GM21717 (cell line): Measurements from ENCODE around the gene TAS1R3.

ENCODE experiments used
- ATAC-seq: cut with Tn5 transposase; IDR thresholded peaks from one replicate; pipeline ENCODE4 v1.9.1; 2021; ENCODE audit warnings: mild to moderate bottlenecking, moderate library complexity; ENCODE audit not compliant: unreplicated experiment

The TAS1R3 gene

DNA sequence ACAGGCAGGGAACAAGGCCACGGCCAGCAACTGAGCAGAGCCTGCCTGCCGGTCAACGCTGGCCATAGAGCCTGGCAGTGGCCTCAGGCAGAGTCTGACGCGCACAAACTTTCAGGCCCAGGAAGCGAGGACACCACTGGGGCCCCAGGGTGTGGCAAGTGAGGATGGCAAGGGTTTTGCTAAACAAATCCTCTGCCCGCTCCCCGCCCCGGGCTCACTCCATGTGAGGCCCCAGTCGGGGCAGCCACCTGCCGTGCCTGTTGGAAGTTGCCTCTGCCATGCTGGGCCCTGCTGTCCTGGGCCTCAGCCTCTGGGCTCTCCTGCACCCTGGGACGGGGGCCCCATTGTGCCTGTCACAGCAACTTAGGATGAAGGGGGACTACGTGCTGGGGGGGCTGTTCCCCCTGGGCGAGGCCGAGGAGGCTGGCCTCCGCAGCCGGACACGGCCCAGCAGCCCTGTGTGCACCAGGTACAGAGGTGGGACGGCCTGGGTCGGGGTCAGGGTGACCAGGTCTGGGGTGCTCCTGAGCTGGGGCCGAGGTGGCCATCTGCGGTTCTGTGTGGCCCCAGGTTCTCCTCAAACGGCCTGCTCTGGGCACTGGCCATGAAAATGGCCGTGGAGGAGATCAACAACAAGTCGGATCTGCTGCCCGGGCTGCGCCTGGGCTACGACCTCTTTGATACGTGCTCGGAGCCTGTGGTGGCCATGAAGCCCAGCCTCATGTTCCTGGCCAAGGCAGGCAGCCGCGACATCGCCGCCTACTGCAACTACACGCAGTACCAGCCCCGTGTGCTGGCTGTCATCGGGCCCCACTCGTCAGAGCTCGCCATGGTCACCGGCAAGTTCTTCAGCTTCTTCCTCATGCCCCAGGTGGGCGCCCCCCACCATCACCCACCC is at the start of gene TAS1R3:
Gene TAS1R3 (plus strand): TSS at position 213 of the 898 bp plus-strand sequence. CDS start 66 bp downstream, at position 279.
- no peak for ATAC-seq

DNA sequence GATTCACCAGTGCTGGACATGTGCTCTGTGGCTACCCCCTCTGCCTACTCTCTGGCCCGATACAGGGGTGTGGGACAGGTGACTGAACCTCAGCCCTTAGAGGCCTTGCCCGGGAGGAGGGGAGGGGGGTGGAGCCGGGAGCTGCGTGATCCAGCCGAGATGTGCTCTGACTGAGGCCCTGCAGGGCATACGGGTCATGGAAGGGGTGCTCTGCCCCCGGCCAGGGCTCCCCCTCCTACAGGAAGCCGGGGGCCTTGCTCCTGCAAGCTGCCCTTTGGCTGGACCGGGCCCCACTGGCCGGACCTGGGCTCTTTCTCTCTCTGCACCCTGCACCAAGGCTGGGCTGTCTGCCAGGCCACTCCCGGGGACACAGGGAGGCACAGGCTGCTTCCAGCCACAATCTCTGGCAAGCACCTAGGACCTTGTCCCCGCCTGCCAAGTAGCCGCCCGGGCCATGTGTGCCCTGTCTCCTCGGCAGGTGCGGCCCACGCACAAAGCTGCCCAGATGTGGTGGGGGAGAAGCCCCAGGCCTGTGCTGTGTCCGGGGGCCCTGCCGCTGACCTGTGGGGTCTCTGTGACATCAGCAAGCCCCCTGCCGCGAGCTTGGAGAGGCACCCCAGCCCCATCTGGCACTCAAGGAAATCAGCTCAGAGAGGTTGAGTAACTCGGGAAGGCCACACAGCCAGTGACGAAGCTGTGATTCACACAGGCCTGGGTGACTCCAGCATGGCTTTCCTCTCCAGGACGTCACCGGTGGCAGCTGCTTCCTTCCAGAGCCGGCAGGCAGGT is 49.4 kb upstream of the TAS1R3 start:
- no peak for ATAC-seq

DNA sequence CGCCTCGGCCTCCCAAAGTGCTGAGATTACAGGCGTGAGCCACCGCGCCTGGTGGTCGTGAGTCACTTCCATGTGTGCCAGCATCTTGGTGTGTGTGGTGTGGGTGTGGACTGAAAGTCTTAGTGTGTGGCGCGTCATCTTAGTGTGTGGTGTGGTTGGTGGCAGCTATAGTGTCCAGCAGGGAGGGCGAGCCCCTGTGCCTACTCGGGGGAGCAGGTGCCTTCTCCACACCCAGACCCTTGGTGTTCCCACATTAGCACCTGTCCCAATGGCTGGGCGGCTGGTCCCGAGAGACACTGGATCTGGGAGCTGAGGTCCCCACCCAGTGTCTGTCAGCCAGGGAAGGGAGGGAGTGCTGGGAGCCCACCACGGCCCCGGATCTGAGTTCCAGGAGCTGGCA is 48.1 kb upstream of the TAS1R3 start:
- no peak for ATAC-seq

DNA sequence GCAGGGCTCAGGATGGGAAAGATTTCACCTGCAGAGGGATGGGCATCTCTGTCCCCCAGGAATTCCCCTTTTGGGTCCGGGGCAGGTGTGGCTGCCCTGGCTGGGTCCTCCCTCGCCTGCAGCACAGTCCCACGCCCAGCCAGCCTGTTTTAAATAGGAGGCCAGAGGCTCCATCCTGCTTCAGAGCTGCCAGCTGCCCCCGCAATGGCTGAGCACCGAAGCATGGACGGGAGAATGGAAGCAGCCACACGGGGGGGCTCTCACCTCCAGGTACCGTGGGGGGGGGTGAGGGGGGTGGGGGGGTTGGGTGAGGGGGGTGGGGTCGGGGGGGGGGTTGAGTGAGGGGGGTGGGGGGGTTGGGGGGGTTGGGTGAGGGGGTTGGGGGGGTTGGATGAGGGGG is 47.3 kb upstream of the TAS1R3 start:
- no peak for ATAC-seq

DNA sequence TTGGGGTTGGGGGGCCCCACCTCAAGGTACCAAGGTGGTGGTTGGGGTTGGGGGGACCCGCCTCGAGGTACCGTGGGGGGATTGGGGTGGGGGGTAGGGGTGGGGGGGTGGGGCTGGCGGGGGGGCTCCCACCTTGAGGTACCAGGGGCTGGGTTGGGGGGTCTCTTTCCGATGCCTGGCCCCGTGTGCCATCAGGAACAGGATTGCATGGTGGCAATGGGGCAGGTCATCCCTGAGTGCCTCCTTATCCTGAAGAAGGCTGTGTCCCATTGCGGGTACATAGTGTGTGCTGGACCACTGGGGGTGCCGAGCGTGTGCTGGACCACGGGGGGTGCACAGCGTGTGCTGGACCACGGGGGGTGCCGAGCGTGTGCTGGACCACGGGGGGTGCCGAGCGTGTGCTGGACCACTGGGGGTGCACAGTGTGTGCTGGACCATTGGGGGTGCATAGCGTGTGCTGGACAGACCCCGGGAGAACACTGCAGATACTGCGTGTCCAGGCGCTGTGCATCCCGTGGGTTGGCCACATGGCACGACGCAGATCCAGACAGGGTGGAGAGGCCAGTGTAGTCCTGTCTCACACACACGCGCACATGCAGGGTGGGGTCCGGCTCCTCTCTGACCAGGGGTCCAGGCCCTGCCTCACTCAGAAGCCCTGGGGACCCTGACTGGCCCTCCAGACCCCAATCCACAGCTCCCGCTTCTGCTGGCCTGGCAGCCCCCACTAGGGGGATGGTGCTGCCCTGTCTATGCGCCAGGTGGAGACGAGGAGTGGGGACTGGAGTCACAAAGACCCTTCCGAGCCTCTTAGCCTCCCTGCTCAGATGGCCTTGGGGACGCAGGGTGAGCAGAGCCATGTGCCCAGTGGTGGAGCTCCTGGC is 46.6 kb upstream of the TAS1R3 start:
- no peak for ATAC-seq

DNA sequence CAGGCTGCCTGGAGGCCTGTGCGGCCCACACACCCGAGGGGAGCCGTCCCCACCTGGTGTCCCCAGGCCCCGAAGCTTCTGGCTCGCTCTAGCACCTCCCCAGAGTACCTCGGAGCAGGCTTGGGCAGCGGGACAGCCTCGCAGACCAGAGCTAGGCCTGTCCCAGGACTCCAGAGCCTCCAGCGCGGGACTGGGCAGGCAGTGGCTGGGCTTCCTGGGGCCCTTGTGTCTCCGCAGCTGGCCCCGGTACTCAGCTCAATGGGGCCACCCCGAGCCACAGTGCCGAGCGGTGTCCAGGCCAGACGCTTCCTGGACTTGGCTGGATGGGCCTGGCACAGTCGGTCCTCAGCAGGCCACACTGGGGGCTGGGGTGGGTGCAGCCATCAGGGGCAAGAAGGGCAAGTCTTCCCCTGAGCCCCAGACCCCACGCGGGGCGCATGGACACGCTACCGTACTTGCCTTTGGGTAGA is 45.9 kb upstream of the TAS1R3 start:
- ATAC-seq, result no peak

DNA sequence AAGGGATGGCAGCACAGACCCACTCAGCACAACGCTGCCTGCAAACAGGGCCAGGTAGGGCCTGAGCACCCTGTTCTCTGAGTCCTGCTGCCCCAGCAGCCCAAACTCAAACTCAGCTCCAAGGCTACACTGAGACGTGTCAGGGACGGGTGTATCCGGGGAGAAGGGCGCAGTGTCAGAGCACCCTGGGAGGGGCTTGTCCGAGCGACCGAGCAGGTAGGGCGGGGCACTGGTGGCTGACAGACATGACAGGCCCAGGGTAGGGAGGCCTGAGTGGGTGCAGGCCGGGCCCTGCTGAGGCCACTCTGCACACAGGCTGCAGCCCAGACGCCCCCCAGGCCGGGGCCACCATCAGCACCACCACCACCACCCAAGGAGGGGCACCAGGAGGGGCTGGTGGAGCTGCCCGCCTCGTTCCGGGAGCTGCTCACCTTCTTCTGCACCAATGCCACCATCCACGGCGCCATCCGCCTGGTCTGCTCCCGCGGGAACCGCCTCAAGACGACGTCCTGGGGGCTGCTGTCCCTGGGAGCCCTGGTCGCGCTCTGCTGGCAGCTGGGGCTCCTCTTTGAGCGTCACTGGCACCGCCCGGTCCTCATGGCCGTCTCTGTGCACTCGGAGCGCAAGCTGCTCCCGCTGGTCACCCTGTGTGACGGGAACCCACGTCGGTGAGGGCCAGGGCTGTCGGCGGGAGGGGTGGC is 45.3 kb upstream of the TAS1R3 start:
- ATAC-seq, result no peak

DNA sequence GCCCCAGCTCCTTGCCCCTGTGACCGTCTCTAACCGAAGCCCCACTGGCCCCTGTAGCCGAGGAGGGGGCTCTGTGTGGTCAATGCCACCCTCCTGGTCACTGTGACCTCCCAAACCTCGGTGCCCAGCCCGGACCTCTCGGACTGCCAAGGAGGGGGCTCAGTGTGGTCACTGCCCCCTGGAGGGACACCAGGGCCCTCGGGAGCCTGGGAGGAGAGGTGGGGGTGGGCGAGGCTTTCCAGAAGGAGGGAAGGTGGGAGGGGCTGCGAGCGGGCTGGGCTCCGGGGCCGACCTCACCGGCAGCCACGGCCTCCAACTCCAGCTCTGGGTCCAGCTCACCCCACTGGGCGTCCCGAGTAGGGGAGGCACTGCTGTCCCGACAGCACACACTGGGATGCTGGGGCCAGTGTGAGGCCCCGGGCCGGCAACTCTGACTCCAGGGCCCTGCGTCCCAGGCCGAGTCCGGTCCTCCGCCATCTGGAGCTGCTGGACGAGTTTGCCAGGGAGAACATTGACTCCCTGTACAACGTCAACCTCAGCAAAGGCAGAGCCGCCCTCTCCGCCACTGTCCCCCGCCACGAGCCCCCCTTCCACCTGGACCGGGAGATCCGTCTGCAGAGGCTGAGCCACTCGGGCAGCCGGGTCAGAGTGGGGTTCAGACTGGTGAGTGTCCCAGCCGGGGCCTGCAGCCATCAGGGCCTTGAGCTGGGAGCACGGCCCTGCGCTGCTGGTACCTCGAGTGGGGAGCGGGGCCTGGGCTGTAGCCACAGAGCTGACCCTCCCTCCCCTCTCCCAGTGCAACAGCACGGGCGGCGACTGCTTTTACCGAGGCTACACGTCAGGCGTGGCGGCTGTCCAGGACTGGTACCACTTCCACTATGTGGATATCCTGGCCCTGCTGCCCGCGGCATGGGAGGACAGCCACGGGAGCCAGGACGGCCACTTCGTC is 44.5 kb upstream of the TAS1R3 start:
- no peak for ATAC-seq

DNA sequence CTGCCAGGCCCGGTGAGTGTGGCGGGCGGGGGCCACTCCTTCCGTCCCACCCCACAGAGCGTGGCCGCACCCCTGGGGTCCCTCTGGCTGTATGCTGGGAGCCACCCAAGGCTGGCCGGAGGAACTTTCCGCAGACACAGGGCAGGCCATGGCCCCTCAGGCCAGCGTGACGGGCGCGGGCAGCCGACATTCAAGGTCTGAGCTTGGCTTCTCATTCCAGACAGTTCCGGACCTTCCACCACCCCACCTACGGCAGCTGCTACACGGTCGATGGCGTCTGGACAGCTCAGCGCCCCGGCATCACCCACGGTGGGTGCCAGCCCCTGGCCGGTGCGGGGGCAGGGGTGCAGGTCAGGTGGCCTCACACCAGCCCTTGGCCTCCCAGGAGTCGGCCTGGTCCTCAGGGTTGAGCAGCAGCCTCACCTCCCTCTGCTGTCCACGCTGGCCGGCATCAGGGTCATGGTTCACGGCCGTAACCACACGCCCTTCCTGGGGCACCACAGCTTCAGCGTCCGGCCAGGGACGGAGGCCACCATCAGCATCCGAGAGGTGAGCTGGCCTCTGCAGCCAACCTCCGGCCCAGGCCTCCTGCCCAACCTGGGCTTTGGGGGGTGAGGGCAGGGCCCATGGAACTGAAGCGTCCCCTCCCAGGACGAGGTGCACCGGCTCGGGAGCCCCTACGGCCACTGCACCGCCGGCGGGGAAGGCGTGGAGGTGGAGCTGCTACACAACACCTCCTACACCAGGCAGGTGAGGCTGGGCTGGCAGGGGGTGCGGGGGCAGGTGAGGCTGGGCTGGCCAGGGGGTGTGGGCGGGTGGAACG is 43.6 kb upstream of the TAS1R3 start:
- ATAC-seq, result no peak

DNA sequence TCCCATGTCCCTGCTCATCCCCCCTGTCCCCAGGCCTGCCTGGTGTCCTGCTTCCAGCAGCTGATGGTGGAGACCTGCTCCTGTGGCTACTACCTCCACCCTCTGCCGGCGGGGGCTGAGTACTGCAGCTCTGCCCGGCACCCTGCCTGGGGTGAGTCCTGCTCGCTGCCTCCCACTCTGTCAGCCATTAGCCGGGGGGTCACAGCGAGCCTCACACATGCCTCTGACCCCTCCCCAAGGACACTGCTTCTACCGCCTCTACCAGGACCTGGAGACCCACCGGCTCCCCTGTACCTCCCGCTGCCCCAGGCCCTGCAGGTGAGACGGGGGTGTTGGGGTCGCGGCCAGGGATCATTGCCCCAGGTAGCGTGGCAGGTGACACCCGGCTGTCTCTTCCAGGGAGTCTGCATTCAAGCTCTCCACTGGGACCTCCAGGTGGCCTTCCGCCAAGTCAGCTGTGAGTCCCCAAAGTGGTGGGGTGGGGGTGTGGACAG is 40.8 kb upstream of the TAS1R3 start:
- ATAC-seq, result no peak

DNA sequence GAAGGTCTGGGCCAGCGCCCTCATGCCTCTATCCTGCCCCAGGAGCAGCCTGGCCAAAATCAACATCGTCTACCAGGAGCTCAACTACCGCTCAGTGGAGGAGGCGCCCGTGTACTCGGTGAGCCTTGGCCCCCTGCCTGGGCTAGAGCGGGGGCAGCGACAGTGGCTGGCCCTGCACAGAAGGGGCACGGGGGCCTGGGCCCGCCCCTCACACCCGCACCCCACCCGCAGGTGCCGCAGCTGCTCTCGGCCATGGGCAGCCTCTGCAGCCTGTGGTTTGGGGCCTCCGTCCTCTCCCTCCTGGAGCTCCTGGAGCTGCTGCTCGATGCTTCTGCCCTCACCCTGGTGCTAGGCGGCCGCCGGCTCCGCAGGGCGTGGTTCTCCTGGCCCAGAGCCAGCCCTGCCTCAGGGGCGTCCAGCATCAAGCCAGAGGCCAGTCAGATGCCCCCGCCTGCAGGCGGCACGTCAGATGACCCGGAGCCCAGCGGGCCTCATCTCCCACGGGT is 40.0 kb upstream of the TAS1R3 start:
- ATAC-seq, result no peak

DNA sequence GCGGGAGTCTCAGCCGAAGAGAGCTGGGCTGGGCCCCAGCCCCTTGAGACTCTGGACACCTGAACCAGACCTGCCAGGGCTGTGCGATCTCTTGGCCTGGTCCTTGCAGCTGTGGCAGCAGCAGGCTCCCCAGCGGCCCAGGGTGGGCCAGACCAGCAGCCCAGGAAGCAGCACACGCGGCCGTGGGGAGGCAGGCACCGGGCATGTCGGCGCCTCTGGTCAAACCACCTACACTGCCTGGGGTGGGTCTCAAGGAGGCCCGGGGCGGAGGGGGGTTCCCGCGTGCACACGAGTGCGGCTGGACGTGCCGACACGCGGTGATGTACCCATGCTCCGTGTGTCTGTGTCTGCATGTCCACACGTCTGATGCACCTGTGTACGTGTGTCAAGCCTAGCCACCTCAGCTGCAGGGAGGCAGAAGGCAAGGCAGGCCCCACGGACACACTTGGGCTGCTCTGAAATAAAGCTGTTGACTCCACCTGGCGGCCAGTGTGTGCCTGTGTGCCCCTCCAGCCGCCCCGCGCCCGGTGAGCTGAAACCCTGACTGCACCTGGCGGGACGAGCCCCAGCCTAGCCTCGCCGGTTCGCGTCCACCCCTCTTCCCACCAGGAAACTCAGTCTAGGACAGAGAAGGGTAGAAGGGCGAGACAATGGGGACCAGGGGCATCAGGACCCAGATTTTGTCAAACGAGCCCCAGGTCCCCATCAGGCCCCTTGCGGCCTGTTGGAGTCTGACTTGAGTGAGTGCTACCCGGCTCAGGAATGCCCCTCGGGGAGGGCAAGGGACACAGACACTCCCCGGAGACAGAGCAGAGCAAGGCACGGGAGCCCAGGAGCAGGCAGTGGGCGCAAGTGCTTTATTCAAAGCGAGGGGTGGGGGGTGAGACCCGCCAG is 39.3 kb upstream of the TAS1R3 start:
- ATAC-seq, result no peak

DNA sequence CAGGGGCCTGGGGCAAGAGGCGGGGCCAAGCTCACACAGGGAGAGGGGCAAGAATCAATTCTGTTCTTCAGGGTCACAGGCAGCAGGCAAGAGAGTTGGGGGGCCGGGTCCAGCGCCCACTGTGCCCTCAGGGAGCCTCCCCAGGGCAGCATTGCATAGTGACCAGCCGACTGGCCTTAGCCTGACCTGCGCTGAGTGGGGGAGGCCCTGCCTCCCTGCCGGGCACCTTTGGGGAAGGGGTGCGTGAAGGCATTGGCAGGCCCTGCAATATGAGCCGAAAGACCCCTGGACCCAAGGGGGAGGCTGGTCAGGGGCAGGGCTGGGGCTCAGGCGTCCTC is 38.7 kb upstream of the TAS1R3 start:
- no peak for ATAC-seq

DNA sequence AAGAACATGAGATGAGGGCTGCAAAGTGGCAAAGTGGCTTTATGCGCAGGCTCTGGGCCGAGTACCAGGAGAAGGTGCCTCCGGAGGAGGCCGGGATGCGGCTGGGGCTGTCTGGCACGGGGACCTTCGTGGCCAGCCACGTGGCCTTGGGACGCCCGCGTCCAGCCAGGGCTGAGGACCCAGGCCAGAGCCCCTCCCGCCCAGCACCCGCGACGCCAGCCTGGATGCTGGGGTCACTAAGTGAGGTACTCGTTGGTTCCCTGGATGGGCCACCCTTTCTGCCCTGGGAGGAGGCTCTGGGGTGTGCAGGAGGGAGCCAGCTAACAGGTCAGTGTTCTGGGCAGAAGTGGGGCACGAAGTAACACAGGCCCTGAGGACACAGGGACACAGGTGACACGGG is 38.2 kb upstream of the TAS1R3 start:
- no peak for ATAC-seq

DNA sequence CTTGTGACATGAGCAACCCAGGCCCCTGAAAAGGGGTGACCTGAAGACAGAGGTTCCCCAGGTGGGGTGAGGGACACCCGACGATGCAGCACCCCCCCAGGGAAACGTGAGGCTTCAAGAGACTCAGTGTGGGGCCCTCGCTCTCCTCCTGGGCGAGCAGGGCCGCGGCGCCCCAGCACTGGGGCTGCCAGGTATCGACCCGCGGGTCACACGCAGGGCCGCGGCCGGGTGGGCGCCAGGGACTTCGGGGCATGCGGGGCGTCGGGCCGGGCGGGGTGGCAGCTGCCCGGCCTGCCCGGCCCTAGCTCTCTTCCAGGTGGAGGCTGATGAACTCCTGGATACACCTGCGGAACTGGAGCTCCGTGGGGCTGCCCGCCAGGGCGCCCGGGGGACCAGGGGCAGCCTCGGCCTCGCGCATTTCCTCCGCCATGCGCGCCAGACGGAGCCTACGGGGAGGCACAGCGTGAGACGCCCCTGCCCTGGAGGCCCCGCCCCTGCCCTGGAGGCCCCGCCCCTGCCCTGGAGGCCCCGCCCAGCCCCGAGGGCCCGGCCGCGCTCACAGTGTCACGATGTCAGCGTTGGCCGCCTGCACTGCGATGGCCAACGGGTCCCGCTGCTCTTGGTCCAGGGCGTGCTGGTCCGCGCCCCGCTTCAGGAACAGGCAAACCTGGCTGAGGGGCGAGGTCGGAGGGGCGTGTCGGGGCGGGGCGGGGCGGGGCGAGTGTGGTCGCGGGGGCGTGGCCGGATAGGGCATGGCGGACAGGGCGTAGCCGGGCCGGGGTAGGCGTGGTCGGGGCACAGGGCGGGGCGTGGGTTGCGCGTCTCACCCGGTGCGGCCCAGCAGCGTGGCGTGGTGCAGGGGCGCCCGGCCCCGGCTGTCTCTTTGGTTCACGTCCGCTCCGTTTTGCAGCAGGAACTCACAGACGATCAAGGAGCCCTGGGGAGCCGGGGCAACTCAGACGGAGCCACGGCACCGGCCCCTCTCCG is 37.5 kb upstream of the TAS1R3 start:
- ATAC-seq, result no peak
